HepG2 (cell line): ENCODE results near the gene KLF5. TPM values are rescaled to one million over a fixed set of nuclear protein-coding genes. Genes with fewer than 3 reads are reported as not detected.

Experiments used
- ATAC-seq: fragments of 200-7000 bp; cut with Tn5 transposase; 3 replicates; pipeline ENCODE4 v1.9.1; 2020; ENCODE audit warnings: mild to moderate bottlenecking, moderate library complexity
- BruUV-seq: library from RNA; stranded (reverse); fragments of 400-500 nt; replicated peaks from 2 replicates; lab custom pipeline; 2021; lab: Mats Ljungman, UMichigan
- CTCF ChIA-PET: fragments of 300-600 bp; formaldehyde crosslinking; extraction: SDS; loops from one replicate; lab custom pipeline; 2021; ENCODE audit warnings: low total read pairs, inconsistent platforms, low intra/inter-chr PET ratio; lab: Yijun Ruan, JAX
- POLR2A ChIA-PET: fragments of 350-600 bp; sonication (Branson Sonifier 250); formaldehyde crosslinking; loops from one replicate; lab custom pipeline; 2020; ENCODE audit warnings: antibody characterized with exemption, inconsistent platforms; lab: Yijun Ruan, JAX
- DNase-seq: peaks from one replicate; pipeline ENCODE4 v3.0.0-alpha.2; 2015; ENCODE audit warnings: low spot score
- FAIRE-seq: peaks from 3 replicates; lab custom pipeline; 2011; peaks lifted over from hg19 to GRCh38; lab: Jason Lieb, UNC
- H2AFZ ChIP-seq: one replicate; pipeline ENCODE4 v1.6.1; 2011; ENCODE audit warnings: low read length, inconsistent platforms
- H3K27ac ChIP-seq: fragments of 300-600 bp; 3 replicates; pipeline ENCODE4 v1.8.0; 2011; ENCODE audit warnings: mixed run types, mild to moderate bottlenecking, mixed read lengths, low read length, inconsistent platforms; ENCODE audit not compliant: insufficient read depth; ENCODE audit errors: extremely low read length
- H3K27me3 ChIP-seq, 2 experiments: fragments of 200-600 bp in 1 of 2; 2 replicates in 1 of 2; 3 replicates in 1 of 2; pipeline versions ENCODE4 v1.6.0 to v1.8.0; 2011; ENCODE audit warnings: low read length in 2 of 2, mild to moderate bottlenecking in 2 of 2, moderate library complexity in 2 of 2, inconsistent platforms in 1 of 2; ENCODE audit not compliant: insufficient read depth in 2 of 2, control insufficient read depth in 1 of 2
- H3K36me3 ChIP-seq, 2 experiments: fragments of 200-600 bp in 1 of 2; replicated peaks in 1 of 2; 2 replicates in 1 of 2; 3 replicates in 1 of 2; pipeline versions ENCODE4 v1.5.1 to v1.8.0; 2011; ENCODE audit warnings: low read length in 2 of 2, inconsistent platforms in 1 of 2; ENCODE audit not compliant: insufficient read depth in 2 of 2, control insufficient read depth in 1 of 2
- H3K4me1 ChIP-seq: 2 replicates; pipeline ENCODE4 v1.5.1; 2012; ENCODE audit warnings: low read length, inconsistent platforms; ENCODE audit not compliant: insufficient read depth
- H3K4me2 ChIP-seq: 2 replicates; pipeline ENCODE4 v1.6.0; 2011; ENCODE audit warnings: low read depth, low read length, inconsistent platforms
- H3K4me3 ChIP-seq, 3 experiments: fragments of 200-600 bp in 1 of 3; sonication (generic), shearing (Covaris generic) in 1 of 3; replicated peaks in 1 of 3; 2 replicates each; pipeline ENCODE4 v1.5.1; 2011 to 2016; ENCODE audit warnings: low read length in 3 of 3, inconsistent platforms in 2 of 3, low read depth in 2 of 3, mild to moderate bottlenecking in 2 of 3, control low read depth in 1 of 3, mixed read lengths in 1 of 3; ENCODE audit not compliant: insufficient read depth in 1 of 3
- H3K79me2 ChIP-seq: one replicate; pipeline ENCODE4 v1.6.1; 2011; ENCODE audit warnings: low read length, inconsistent platforms; ENCODE audit not compliant: insufficient read depth
- H3K9ac ChIP-seq: 2 replicates; pipeline ENCODE4 v1.6.0; 2011; ENCODE audit warnings: mild to moderate bottlenecking, low read depth, low read length, inconsistent platforms; ENCODE audit not compliant: insufficient read depth
- H3K9me3 ChIP-seq: 2 replicates; pipeline ENCODE4 v1.5.1; 2012; ENCODE audit warnings: mild to moderate bottlenecking, low read length
- H4K20me1 ChIP-seq: 2 replicates; pipeline ENCODE4 v1.6.0; 2011; ENCODE audit warnings: inconsistent platforms, mild to moderate bottlenecking, low read length, moderate library complexity; ENCODE audit not compliant: insufficient read depth
- CEBPG ChIP-seq: IDR thresholded peaks from 2 replicates; pipeline ENCODE4 v1.6.1; 2016
- CREB1 ChIP-seq, 2 experiments: fragments of 450-650 bp in 1 of 2; IDR thresholded peaks; 2 replicates each; pipeline ENCODE4 v1.6.1; 2016 to 2017; ENCODE audit warnings: control low read depth in 1 of 2, mild to moderate bottlenecking in 1 of 2, missing compliant biosample characterization in 1 of 2, missing genetic modification characterization in 1 of 2
- HES4 ChIP-seq: sonication (generic); formaldehyde crosslinking; IDR thresholded peaks from 2 replicates; pipeline ENCODE4 v1.9.0; 2021; ENCODE audit warnings: mild to moderate bottlenecking, missing genetic modification reagents, borderline replicate concordance
- PITX1 ChIP-seq: sonication (generic); formaldehyde crosslinking; IDR thresholded peaks from 2 replicates; pipeline ENCODE4 v1.5.1; 2020; ENCODE audit warnings: mild to moderate bottlenecking, missing genetic modification reagents
- RCOR2 ChIP-seq: IDR thresholded peaks from 2 replicates; pipeline ENCODE4 v1.6.1; 2016; ENCODE audit warnings: missing biosample characterization, missing genetic modification reagents
- SKI ChIP-seq: fragments of 450-650 bp; IDR thresholded peaks from one replicate; pipeline ENCODE4 v1.6.1; 2018; ENCODE audit warnings: mild to moderate bottlenecking; ENCODE audit not compliant: partially characterized antibody
- STAG1 ChIP-seq: sonication (generic); formaldehyde crosslinking; IDR thresholded peaks from 2 replicates; pipeline ENCODE4 v1.4.0; 2020; ENCODE audit warnings: missing genetic modification reagents
- TBX3 ChIP-seq: fragments of 450-650 bp; IDR thresholded peaks from 2 replicates; pipeline ENCODE4 v1.6.1; 2017; ENCODE audit warnings: antibody characterized with exemption, mild to moderate bottlenecking, inconsistent platforms, borderline replicate concordance
- ZNF253 ChIP-seq: sonication (generic); formaldehyde crosslinking; IDR thresholded peaks from 2 replicates; pipeline ENCODE4 v1.8.0; 2022; ENCODE audit warnings: mild to moderate bottlenecking, missing genetic modification reagents, borderline replicate concordance
- ZNF354B ChIP-seq: sonication (generic); formaldehyde crosslinking; IDR thresholded peaks from 2 replicates; pipeline ENCODE4 v1.8.0; 2022; ENCODE audit warnings: mild to moderate bottlenecking, missing genetic modification reagents
- ZNF674 ChIP-seq: sonication (generic); formaldehyde crosslinking; IDR thresholded peaks from 2 replicates; pipeline ENCODE4 v1.5.0; 2020; ENCODE audit warnings: low read depth, mild to moderate bottlenecking, missing genetic modification reagents
- ZNF878 ChIP-seq: sonication (generic); formaldehyde crosslinking; IDR thresholded peaks from 2 replicates; pipeline ENCODE4 v1.8.1; 2023; ENCODE audit warnings: mild to moderate bottlenecking, missing genetic modification reagents, moderate library complexity
- WGBS: methylation state at CpG from one replicate; pipeline ENCODE4 v1.1.6; 2017; ENCODE audit warnings: low lambda C conversion rate; 5-methylcytosine and 5-hydroxymethylcytosine counted together
- in situ Hi-C: cut with HindIII; loops from 2 replicates; pipeline ENCODE4 v1.10.0; 2017; ENCODE audit warnings: low pct_unique_long_range_greater_than_20kb; ENCODE audit not compliant: extremely low pct_ligation_motif_present
- intact Hi-C: fragments of 100-400 bp; cut with micrococcal nuclease; formaldehyde crosslinking; loops from one replicate; pipeline ENCODE4 v1.10.0; 2022; ENCODE audit not compliant: unreplicated experiment
- polyA plus RNA-seq, 8 experiments: library from polyadenylated mRNA; depleted of rRNA in 3 of 8; stranded (reverse) in 7 of 8; unstranded in 1 of 8; fragments of >200 nt; fragmentation: Illumina TruSeq in 4 of 8; extraction: Trizol in 4 of 8; gene quantifications; 2 replicates each; pipeline versions ENCODE4 v1.2.1 to v1.2.3, GENCODE V29; 2011 to 2016; ENCODE audit warnings: low read depth in 4 of 8, missing spikeins in 1 of 8, mixed read lengths in 1 of 8; ENCODE audit not compliant: insufficient read depth in 1 of 8
- total RNA-seq, 5 experiments: library from RNA; depleted of rRNA; stranded (reverse); fragments of >200 nt; fragmentation: Illumina TruSeq; extraction: Trizol; gene quantifications; 2 replicates each; pipeline ENCODE4 v1.2.3, GENCODE V29; 2016; ENCODE audit warnings: low read depth in 1 of 5
- TF ChIP-seq, protein P1 (sequence below): sonication (generic); formaldehyde crosslinking; IDR thresholded peaks from 2 replicates; pipeline ENCODE4 v1.9.0; 2021; ENCODE audit warnings: missing genetic modification reagents, borderline replicate concordance
- TF ChIP-seq, protein P2 (sequence below): sonication (generic); formaldehyde crosslinking; IDR thresholded peaks from 2 replicates; pipeline ENCODE4 v1.4.0; 2020; ENCODE audit warnings: missing genetic modification reagents

KLF5 gene
- total and polyA plus RNA-seq, 2 of the 13 experiments (the other 11 are each of a cell fraction or from before 2014, with no cell fraction given): 1.7 to 9.2 TPM

DNA sequence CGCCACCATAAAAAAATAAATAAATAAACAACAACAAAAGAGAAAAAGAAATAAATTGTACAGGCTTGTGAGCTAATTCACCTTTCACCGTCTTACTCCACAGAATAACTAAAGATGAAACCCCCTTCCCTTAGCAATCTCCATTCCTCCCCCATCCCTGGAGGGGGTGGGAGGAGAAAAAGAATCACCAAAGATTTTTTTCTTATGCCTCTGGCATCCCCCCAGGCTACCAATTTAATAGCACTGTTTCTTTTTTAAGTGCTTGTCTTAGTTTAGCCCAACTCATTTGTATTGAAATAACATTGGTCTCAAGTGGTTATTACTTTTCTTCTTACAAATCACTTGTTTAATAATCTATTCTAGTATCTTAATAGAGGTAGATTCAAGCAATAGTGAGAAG lies 23.9 kb upstream of the KLF5 start (continued):
- TF ChIP-seq SKI (no peak), ZNF354B (CRISPR knock-in tag) (no peak), ZNF674 (CRISPR knock-in tag) (no peak)

DNA sequence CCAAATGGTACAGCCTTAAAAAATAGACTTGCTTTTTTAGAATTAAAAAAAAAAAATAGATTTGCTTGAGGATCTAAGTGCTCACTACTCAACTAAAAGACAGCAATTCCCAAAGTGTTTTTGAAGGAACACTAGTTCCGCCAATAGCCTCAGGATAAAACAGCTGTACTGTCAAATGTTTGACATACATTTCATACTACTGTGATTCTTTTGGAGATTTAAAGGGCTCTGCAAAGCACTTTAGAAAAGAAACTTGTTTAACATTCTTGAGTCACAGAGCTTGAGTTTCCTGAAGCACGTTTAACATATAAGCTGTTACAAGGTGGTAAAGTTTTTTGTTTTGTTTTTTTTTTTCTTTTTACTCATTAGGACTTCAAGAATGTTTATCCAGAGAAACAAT lies 23.1 kb upstream of the KLF5 start:
- in situ Hi-C loops: no loop called here
- no peak overlapping the region for H2AFZ ChIP-seq
- no peaks in the 10 kb centered on the region for H3K36me3 ChIP-seq
- no peak overlapping the region for H3K27ac ChIP-seq
- TF ChIP-seq PITX1 (CRISPR knock-in tag): no peak
- TF ChIP-seq TBX3: no peak
- no peak for TF ChIP-seq ZNF253
- TF ChIP-seq RCOR2 (CRISPR knock-in tag): no peak
- no peak for TF ChIP-seq STAG1 (CRISPR knock-in tag)
- TF ChIP-seq CREB1 (IDR thresholded peaks at IDR 0.05): no peak
- no peak for TF ChIP-seq CREB1 (CRISPR knock-in tag; IDR thresholded peaks at IDR 0.05)
- no peak for TF ChIP-seq ZNF878 (CRISPR knock-in tag)
- TF ChIP-seq, protein P1, sequence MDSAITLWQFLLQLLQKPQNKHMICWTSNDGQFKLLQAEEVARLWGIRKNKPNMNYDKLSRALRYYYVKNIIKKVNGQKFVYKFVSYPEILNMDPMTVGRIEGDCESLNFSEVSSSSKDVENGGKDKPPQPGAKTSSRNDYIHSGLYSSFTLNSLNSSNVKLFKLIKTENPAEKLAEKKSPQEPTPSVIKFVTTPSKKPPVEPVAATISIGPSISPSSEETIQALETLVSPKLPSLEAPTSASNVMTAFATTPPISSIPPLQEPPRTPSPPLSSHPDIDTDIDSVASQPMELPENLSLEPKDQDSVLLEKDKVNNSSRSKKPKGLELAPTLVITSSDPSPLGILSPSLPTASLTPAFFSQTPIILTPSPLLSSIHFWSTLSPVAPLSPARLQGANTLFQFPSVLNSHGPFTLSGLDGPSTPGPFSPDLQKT (CRISPR knock-in tag): no peak
- TF ChIP-seq, protein P2, sequence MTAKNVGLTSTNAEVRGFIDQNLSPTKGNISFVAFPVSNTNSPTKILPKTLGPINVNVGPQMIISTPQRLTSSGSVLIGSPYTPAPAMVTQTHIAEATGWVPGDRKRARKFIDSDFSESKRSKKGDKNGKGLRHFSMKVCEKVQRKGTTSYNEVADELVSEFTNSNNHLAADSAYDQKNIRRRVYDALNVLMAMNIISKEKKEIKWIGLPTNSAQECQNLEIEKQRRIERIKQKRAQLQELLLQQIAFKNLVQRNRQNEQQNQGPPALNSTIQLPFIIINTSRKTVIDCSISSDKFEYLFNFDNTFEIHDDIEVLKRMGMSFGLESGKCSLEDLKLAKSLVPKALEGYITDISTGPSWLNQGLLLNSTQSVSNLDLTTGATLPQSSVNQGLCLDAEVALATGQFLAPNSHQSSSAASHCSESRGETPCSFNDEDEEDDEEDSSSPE: no peak
- TF ChIP-seq CEBPG: no peak
- no peak for TF ChIP-seq HES4 (CRISPR knock-in tag)
- no peaks in the 10 kb centered on the region for H3K27me3 ChIP-seq
- no peaks in the 10 kb centered on the region for H4K20me1 ChIP-seq
- no TSS peak for BruUV-seq
- CTCF ChIA-PET: no interaction called here
- H3K9ac ChIP-seq: no peak overlapping the region
- H3K79me2 ChIP-seq: no peaks in the 10 kb centered on the region
- no peak overlapping the region for H3K4me2 ChIP-seq
- H3K4me3 ChIP-seq: no peak overlapping the region
- ATAC-seq (no peak), FAIRE-seq (no peak), DNase-seq (no peak)
- intact Hi-C loops: no loop called here
- peaks cover 9% of the 10 kb centered on the region for H3K4me1 ChIP-seq
- POLR2A ChIA-PET: no interaction called here
- H3K9me3 ChIP-seq: no peaks in the 10 kb centered on the region
- 43% methylated on average over 2 of the region's 2 CpGs for WGBS
